ENCODE data around the gene HOXC12.

HOXC12 gene

GRCh38 chr12:53956914-53957536 lies 2.3 kb downstream of the HOXC12 start:
- DNase-seq: no peak

GRCh38 chr12:53958128-53958527 lies 3.4 kb downstream of the HOXC12 start:
- DNase-seq: no peak

- no peak for DNase-seq
These were observed 4.6 kb downstream of the HOXC12 start for GRCh38 chr12:53959314-53959713.

- DNase-seq: no peak
These were observed 5.7 kb downstream of the HOXC12 start for GRCh38 chr12:53960187-53961024.

- no peak for DNase-seq
These were observed 6.5 kb downstream of the HOXC12 start for GRCh38 chr12:53961025-53961761.

GRCh38 chr12:53963005-53963404 lies 8.3 kb downstream of the HOXC12 start:
- DNase-seq: no peak

- DNase-seq: no peak
These were observed 9.0 kb downstream of the HOXC12 start for GRCh38 chr12:53963434-53964314.

- no peak for DNase-seq
These were observed 9.6 kb downstream of the HOXC12 start for GRCh38 chr12:53964315-53964713.

- DNase-seq: no peak
These were observed 10.8 kb downstream of the HOXC12 start for GRCh38 chr12:53965281-53966084.

GRCh38 chr12:53966085-53966384 lies 11.3 kb downstream of the HOXC12 start:
- no peak for DNase-seq

- DNase-seq: no peak
These were observed 11.9 kb downstream of the HOXC12 start for GRCh38 chr12:53966385-53967133.

GRCh38 chr12:53967421-53967925 lies 12.8 kb downstream of the HOXC12 start:
- no peak for DNase-seq

- DNase-seq: no peak
These were observed 13.8 kb downstream of the HOXC12 start for GRCh38 chr12:53968214-53969127.

GRCh38 chr12:53969588-53970259 lies 15.0 kb downstream of the HOXC12 start:
- no peak for DNase-seq

- DNase-seq: no peak
These were observed 15.7 kb downstream of the HOXC12 start for GRCh38 chr12:53970451-53970850.

GRCh38 chr12:53971129-53971528 lies 16.4 kb downstream of the HOXC12 start:
- DNase-seq: no peak

GRCh38 chr12:53971686-53972085 lies 17.0 kb downstream of the HOXC12 start:
- no peak for DNase-seq

GRCh38 chr12:53972152-53972702 lies 17.5 kb downstream of the HOXC12 start:
- DNase-seq: no peak

- DNase-seq: no peak
These were observed 18.1 kb downstream of the HOXC12 start, which contains the start of gene HOXC11 for GRCh38 chr12:53972722-53973235. Gene HOXC11 (plus strand): TSS chr12:53973126. CDS start chr12:53973242, 116 bp downstream.

Measured in stimulated activated CD4-positive, alpha-beta T cell treated with anti-CD3 and anti-CD28 coated beads, Interleukin-2, amount 100 ng/mL, for 24 hours (primary cell).